GM18909 (cell line): ENCODE measurements around the gene ZNRF3.
"Not testable (repeated sequence)": the region's sequence is repeated elsewhere in the genome, so short reads cannot be mapped to it uniquely, and the experiment has no call there.

ENCODE experiments used
- ATAC-seq: cut with Tn5 transposase; IDR thresholded peaks from one replicate; pipeline ENCODE4 v1.9.1; 2021; ENCODE audit warnings: mild to moderate bottlenecking; ENCODE audit not compliant: unreplicated experiment, poor library complexity

ZNRF3 gene

GRCh38 chr22:29078869-29079207, 195.5 kb downstream of the ZNRF3 start:
- no peak for ATAC-seq

- ATAC-seq: no peak
Observed at GRCh38 chr22:29079218-29079901, 196.0 kb downstream of the ZNRF3 start.

DNA sequence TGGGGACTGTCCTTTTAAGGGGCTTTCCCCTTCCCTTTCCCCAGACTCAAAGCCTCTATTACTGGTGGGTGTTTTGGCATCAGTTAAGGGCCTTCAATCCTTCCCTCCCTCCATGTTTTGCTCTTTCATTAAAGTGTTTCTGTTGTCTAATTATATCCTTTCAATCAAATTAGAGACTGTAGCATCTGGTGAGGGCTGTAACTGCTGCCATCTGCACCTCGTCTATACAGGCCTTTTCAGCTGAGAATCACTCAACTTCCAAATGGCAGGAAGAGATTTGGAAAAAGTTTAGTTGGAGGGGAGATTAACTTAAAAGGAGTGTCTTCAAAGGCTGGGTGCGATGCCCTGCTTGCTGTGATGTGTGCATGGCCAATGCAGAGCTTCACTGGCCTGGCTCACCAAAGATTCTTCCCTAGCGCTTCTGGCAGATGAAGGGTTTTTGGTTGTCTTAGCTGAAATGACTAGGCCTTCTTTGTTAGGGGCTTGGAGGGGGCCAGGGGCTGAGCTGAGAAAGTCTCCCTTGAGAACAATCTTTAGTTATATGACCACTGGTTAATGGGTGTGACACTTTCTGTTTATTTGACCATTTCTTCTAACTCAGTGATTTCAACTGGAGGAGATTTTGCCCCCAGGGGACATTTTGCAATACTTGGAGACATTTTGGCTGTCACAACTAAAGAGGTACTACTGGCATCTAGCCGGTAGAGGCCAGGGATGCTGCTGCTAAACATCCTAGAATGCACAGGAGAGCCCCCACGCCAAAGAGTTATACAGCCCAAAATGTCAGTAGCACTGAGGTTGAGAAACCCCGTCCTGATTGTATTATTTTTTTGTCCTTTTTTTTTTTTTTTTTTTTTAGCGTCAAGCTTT, 197.0 kb downstream of the ZNRF3 start:
- no peak for ATAC-seq

DNA sequence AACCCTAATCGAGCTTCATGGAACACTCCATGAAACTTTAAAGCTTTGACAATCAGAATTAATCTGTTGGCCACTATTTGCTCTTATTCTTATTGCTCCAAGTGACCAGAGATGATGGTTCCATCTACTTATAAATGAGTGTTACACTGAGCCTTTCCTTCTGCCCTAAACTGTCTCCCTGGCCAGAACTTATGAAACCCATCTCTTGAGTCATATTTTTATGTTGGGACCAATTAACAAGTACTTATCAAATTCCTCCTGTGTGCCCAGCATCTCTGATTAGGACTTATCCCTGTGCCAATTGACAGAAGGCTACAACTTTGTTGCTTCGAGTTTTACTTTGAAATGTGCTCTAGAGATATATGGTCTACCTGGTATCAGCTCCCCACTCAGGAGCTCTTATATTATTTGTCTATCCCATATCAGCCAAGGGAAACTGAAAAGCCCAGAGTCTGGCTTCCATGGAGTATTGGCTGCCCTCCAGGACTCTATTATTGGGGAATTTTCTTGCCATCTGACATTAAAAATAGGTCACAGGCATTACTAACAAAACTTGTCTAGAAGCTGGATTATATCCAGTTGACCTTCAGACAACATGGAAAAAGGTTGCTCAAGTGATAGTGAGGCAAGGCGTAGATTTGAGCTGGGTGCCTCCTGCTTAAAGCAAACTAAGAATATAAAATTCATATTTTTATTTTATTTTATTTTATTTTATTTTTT, 198.3 kb downstream of the ZNRF3 start:
- ATAC-seq: no peak

GRCh38 chr22:29082826-29083545, 199.6 kb downstream of the ZNRF3 start:
- no peak for ATAC-seq

- not testable (repeated sequence) for ATAC-seq
Observed at GRCh38 chr22:29083576-29083932, 200.2 kb downstream of the ZNRF3 start.

DNA sequence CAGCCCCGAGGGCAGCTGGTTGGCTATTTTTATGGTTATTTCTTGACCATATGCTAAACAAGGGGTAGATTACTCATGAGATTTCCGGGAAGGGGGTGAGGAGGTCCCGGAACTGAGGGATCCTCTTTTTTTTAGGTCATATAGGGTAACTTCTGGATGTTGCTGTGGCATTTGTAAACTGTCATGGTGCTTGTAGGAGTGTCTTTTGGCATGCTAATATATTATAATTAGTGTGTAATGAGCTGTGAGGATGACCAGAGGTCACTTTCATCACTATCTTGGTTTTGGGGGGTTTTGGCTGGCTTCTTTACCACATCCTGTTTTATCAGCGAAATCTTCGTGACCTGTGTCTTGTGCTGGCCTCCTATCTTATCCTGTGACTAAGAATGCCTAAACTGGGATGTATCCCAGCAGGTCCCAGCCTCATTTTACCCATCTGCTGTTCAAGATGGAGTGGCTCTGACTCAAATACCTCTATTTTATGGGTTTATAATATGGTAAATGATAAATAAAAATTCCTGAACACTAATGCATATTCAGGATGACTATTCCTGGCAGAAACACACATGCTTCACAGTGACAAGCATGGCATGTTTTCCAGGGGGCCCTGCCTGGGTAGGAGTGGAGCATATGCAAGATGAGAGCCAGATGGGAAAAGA, 200.7 kb downstream of the ZNRF3 start:
- no peak for ATAC-seq

DNA sequence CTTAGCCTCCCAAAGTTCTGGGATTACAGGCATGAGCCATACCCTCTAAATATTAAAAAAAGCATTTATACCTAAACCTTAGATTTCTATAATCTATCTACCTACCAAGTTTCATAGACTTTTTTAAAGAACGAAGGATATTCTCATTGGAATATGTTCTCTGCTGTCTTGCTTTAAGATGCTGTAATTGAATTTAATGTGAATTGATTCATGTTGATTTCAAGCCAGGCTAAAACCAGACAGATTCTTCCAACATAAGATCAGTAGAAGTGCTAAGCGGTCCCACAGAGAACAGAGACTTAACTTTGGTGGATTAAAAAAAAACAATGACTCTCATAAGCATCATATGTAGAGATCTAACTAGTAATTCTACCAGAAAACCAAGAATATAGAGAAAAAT, 203.6 kb downstream of the ZNRF3 start:
- ATAC-seq: no peak

DNA sequence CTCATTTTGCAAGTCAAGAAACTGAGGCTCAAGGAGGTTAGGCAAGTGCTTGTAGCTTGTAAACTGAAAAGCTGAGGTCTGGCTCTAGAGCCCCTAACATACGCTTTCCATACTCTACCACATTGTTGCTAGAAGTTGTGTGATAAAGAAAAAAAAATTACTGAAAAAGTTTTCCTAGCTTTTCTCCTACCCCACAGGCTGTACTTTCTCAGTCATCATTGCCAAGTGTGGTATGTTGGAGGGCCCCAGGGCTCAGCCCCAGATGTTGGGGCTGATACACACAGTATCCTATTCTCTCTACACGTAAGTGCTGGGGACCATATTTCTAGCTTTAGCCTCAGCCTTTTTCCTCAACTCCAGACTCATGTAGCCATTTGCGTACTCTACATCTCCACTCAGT, 205.4 kb downstream of the ZNRF3 start:
- ATAC-seq: no peak

GRCh38 chr22:29089507-29089906, 206.1 kb downstream of the ZNRF3 start:
- no peak for ATAC-seq

DNA sequence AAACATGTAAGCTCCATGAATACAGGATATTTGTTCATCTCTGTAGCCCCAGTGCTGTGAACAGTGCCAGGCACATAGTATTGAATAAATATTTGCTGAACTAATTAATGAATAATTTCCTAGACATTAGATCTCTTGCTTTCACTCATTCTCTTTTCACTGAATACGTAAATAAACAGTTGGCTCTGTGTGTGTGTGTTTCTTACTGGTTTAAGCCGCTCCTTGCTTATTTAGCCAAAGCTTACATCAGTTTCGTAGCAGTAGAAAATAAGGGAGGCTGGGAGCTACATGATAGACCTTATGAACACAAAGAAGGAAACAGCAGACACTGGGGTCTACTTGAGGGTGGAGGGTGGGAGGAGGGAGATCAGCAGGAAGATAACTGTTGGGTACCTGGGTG, 206.7 kb downstream of the ZNRF3 start:
- ATAC-seq: no peak

DNA sequence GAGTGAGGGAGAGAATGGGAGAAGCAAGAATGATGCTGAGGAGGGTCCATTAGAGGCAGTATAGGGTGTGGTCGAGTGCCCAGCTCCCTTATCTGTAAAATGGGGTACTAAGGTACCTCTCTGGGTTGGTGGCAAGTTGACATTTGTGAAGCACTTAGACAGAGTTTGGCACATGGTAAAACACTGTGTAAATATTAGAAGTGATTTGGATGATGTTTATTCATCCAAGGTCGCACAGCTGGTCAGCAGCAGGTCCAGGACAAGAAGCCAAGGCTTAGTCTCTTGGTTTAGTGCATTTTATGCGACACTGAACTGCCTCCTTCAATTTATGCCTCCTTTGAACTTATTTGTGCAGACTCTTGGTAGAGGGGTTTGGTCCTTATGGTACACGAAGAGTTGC, 208.9 kb downstream of the ZNRF3 start:
- no peak for ATAC-seq

GRCh38 chr22:29093030-29093429, 209.7 kb downstream of the ZNRF3 start:
- ATAC-seq: no peak

DNA sequence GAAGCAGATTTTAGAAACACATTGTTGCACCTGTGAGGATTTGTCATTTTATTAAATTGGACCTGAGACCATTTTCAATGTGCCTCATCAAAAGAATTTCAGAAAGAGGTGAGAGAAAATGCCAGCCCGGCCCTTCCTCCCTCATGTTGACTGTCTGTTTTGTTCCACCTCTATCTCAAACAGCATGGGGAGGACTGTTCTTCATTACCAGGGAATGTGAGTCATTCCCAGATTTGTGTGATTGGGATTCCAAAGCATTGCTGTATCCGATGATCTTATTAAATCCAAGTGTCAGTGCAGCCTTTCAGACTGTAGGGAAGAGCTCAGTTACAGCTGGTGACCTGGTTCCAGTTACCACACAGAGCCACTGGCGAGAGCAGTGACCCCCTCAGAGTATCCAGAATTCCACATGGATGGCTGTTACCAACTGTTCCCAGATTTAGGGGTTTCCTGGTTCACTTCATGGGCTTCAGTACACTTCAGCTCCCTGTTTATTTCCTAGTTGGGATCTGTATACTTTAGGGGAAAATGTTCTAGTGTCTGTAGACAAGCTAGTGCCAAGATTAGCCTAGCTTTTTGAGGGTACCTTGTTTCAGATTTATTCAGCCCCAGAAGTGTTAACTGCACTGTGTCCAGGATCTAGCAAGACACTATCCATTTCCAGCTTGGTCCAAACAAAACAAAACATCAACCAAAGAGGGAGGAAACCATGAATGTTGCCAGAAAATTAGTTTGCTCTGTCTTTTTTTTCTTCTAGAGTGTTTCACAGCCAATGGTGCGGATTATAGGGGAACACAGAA, 210.3 kb downstream of the ZNRF3 start:
- ATAC-seq: no peak

GRCh38 chr22:29095459-29095858, 212.1 kb downstream of the ZNRF3 start:
- ATAC-seq: no peak

GRCh38 chr22:29096736-29097669, 213.6 kb downstream of the ZNRF3 start:
- ATAC-seq: no peak

- no peak for ATAC-seq
Observed at GRCh38 chr22:29098296-29098695, 214.9 kb downstream of the ZNRF3 start.

- ATAC-seq: no peak
Observed at GRCh38 chr22:29102300-29102699, 218.9 kb downstream of the ZNRF3 start.
